ENCODE data around the gene TCTA. TPM values are rescaled to one million over a fixed set of nuclear protein-coding genes. Genes with fewer than 3 reads are reported as not detected.

TCTA gene
- total and polyA plus RNA-seq, 2 donors (not counting 1 experiment from before 2014, with no cell fraction given) = 46.4 to 55.9 TPM

DNA sequence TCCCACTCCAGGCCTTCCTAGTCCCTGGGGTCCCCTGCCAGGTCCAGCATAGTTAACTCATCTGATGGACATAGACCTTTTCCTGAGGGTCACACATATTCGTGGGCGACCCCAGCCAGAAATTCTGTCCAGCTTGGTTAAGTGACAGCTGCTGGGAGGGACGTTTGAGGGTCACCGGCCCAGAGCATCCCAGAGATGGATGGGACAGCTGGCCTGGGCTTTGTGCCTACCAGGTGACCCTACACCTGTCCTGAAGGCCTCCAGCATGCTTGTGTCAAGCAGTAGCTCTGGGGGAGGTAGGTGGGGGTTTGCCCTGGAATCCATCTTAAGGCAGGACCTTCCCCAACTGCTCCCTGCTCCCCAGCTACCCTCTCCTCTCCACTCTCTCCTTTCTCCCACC, 48.7 kb downstream of the TCTA start:
- H3K27ac Mint-ChIP-seq = no peak overlapping the region
- Histone ChIP-seq H3K27me3 (replicated peaks in 1 of 4; ENCODE audit: control extremely low read depth in 1 of 4, control insufficient read depth in 3 of 4, insufficient read depth in 4 of 4, low read length in 3 of 4) (no peaks in the 10 kb centered on the region), H3K4me2 (replicated peaks; ENCODE audit: low read depth, low read length, poor library complexity, severe bottlenecking) (no peak overlapping the region), H3K4me1 (ENCODE audit: control insufficient read depth in 2 of 2, insufficient read depth in 2 of 2, low read length in 2 of 2) (no peaks in the 10 kb centered on the region), H3K9ac (ENCODE audit: low read length) (no peak overlapping the region), H4K20me1 (ENCODE audit: control insufficient read depth, insufficient read depth, low read length, poor library complexity, severe bottlenecking) (no peaks in the 10 kb centered on the region), H3K79me2 (ENCODE audit: control insufficient read depth, insufficient read depth, low read length) (no peaks in the 10 kb centered on the region), H3K36me3 (replicated peaks in 1 of 2; ENCODE audit: control extremely low read depth in 1 of 2, control insufficient read depth in 1 of 2, extremely low read depth in 1 of 2, insufficient read depth in 2 of 2, low read length in 1 of 2) (no peaks in the 10 kb centered on the region), H3K4me3 (ENCODE audit: control extremely low read depth in 1 of 5, extremely low read depth in 1 of 5, insufficient read depth in 1 of 5, low read depth in 2 of 5, low read length in 4 of 5) (no peak overlapping the region), H2AFZ (ENCODE audit: insufficient read depth, low read depth, low read length, poor library complexity, severe bottlenecking) (no peak overlapping the region), H3K9me3 (ENCODE audit: control extremely low read depth in 1 of 3, control insufficient read depth in 2 of 3, insufficient read depth in 1 of 3, low read length in 2 of 3) (no peaks in the 10 kb centered on the region), H3K27ac (ENCODE audit: low read length in 2 of 2) (no peak overlapping the region)
- no peak overlapping the region for H3K4me3 Mint-ChIP-seq
- intact Hi-C loops (cut with micrococcal nuclease) = no loop called here
- POLR2A ChIA-PET = interaction anchor here (0.6 to 1.0 kb wide), 2 partner anchors 9 to 450 kb away, joined by 3 to 4 read pairs; partner anchors contain the start of gene DAG1
- TF ChIP-seq, protein P1, sequence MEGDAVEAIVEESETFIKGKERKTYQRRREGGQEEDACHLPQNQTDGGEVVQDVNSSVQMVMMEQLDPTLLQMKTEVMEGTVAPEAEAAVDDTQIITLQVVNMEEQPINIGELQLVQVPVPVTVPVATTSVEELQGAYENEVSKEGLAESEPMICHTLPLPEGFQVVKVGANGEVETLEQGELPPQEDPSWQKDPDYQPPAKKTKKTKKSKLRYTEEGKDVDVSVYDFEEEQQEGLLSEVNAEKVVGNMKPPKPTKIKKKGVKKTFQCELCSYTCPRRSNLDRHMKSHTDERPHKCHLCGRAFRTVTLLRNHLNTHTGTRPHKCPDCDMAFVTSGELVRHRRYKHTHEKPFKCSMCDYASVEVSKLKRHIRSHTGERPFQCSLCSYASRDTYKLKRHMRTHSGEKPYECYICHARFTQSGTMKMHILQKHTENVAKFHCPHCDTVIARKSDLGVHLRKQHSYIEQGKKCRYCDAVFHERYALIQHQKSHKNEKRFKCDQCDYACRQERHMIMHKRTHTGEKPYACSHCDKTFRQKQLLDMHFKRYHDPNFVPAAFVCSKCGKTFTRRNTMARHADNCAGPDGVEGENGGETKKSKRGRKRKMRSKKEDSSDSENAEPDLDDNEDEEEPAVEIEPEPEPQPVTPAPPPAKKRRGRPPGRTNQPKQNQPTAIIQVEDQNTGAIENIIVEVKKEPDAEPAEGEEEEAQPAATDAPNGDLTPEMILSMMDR (IDR thresholded peaks at IDR 0.05) = no peak
- no peak for TF ChIP-seq EZH2 (IDR thresholded peaks at IDR 0.05; ENCODE audit: borderline replicate concordance, insufficient read depth, low read depth, low read length, poor library complexity, severe bottlenecking)
- CTCF ChIA-PET = interaction anchor here (0.7 kb wide), 1 partner anchor 12 kb away, joined by 3 read pairs; no protein-coding TSS in a partner anchor
- H3K4me1 Mint-ChIP-seq = no peaks in the 10 kb centered on the region
- no peak for ATAC-seq (ENCODE audit: low read depth)
- 98% methylated on average over 4 of the region's 4 CpGs for WGBS (ENCODE audit: insufficient coverage)
- no peaks in the 10 kb centered on the region for H3K9me3 Mint-ChIP-seq (ENCODE audit: insufficient read depth)
- H3K27me3 Mint-ChIP-seq = no peaks in the 10 kb centered on the region
- DNase-seq = no peak

DNA sequence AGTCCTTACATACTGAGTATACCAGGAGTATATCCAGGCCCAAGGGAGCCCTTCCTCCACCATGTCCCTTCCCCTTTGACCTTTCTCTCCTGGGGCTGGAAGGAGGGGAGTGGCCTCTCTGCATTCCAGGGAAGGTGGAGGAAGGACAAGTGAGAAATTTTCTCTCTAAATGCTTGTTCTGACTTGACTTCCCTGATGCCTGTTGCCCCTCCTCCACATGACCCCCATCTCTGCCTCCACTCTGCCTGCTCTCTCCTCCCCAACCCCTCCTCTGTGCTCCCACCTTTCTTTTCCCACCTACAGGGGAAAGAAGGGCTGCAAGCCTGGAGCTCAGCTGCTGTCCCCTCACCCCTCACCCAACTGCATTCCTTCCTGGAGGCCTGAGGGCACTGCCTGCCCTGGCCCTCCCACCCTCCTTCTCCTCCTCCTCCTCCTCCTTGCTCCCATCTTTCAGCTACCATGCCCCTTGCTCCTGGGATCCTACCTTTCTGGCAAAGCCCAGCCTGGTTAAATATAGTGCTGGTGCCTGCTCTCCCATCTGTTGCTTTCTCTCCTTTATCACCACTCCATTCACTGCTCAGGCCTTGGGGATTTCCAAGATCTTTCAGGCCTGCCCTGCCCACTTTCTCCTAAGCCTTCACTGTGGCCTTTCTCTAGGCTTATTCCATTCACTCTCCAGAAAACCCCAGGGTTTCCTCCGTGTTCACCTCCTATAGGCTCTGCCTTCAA, 49.4 kb downstream of the TCTA start:
- Histone ChIP-seq H3K4me2 (replicated peaks; ENCODE audit: low read depth, low read length, poor library complexity, severe bottlenecking) (no peak overlapping the region), H3K27ac (ENCODE audit: low read length in 2 of 2) (no peak overlapping the region), H3K4me1 (ENCODE audit: control insufficient read depth in 2 of 2, insufficient read depth in 2 of 2, low read length in 2 of 2) (no peaks in the 10 kb centered on the region), H3K9me3 (ENCODE audit: control extremely low read depth in 1 of 3, control insufficient read depth in 2 of 3, insufficient read depth in 1 of 3, low read length in 2 of 3) (no peaks in the 10 kb centered on the region), H3K79me2 (ENCODE audit: control insufficient read depth, insufficient read depth, low read length) (no peaks in the 10 kb centered on the region), H3K36me3 (replicated peaks in 1 of 2; ENCODE audit: control extremely low read depth in 1 of 2, control insufficient read depth in 1 of 2, extremely low read depth in 1 of 2, insufficient read depth in 2 of 2, low read length in 1 of 2) (no peaks in the 10 kb centered on the region), H3K9ac (ENCODE audit: low read length) (no peak overlapping the region), H2AFZ (ENCODE audit: insufficient read depth, low read depth, low read length, poor library complexity, severe bottlenecking) (no peak overlapping the region), H3K27me3 (replicated peaks in 1 of 4; ENCODE audit: control extremely low read depth in 1 of 4, control insufficient read depth in 3 of 4, insufficient read depth in 4 of 4, low read length in 3 of 4) (no peaks in the 10 kb centered on the region), H3K4me3 (ENCODE audit: control extremely low read depth in 1 of 5, extremely low read depth in 1 of 5, insufficient read depth in 1 of 5, low read depth in 2 of 5, low read length in 4 of 5) (no peak overlapping the region), H4K20me1 (ENCODE audit: control insufficient read depth, insufficient read depth, low read length, poor library complexity, severe bottlenecking) (no peaks in the 10 kb centered on the region)
- no peak overlapping the region for H3K27ac Mint-ChIP-seq
- TF ChIP-seq, protein P1 (IDR thresholded peaks at IDR 0.05) = no peak
- TF ChIP-seq EZH2 (IDR thresholded peaks at IDR 0.05; ENCODE audit: borderline replicate concordance, insufficient read depth, low read depth, low read length, poor library complexity, severe bottlenecking) = no peak
- ChIA-PET CTCF (no interaction called here), POLR2A (interaction anchor here (0.6 kb wide), 2 partner anchors 186 to 451 kb away, joined by 4 read pairs; no protein-coding TSS in a partner anchor)
- DNase-seq = no peak
- no peak overlapping the region for H3K4me3 Mint-ChIP-seq
- ATAC-seq (ENCODE audit: low read depth) = no peak
- no peaks in the 10 kb centered on the region for H3K9me3 Mint-ChIP-seq (ENCODE audit: insufficient read depth)
- WGBS (ENCODE audit: insufficient coverage) = no CpG with 5 or more reads among the region's 1 CpG
- no peaks in the 10 kb centered on the region for H3K27me3 Mint-ChIP-seq
- intact Hi-C loops (cut with micrococcal nuclease) = no loop called here
- no peaks in the 10 kb centered on the region for H3K4me1 Mint-ChIP-seq

Data from B cell (primary cell).